Measurements from ENCODE around the gene CYFIP2.

CYFIP2 gene

DNA sequence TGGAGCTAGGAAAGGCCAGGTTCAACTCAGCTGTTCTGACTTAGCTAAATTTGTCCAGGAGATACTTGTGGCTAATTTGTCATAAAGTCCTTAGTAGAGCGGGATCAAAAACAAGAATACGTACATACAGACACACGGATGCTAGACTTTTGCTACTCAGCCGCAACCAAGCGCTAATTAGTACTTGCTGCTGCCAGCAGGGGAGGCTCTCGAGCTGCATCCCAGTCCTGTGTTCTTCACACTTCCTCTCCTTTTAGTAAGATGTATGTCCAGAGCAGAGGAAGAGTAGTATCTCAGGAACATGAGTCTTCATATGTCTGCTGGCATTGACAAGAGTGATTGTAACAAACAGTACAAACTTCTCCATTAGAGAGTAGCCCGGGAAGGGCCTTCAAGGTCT is 58.3 kb downstream of the CYFIP2 start:
- H3K4me3 ChIP-seq (ENCODE audit: low read length): no peak overlapping the region
- H3K36me3 ChIP-seq (ENCODE audit: control insufficient read depth, insufficient read depth, low read length): no peaks in the 10 kb centered on the region; the same call in 1 of the 2 replicates
- no peaks in the 10 kb centered on the region for H3K4me1 ChIP-seq (ENCODE audit: control insufficient read depth, insufficient read depth, low read length)
- H3K27ac ChIP-seq (ENCODE audit: low read length): no peak overlapping the region
- H3K27me3 ChIP-seq (ENCODE audit: control insufficient read depth, insufficient read depth, low read length): no peaks in the 10 kb centered on the region
- DNase-seq (ENCODE audit: low read depth, low spot score): no peak
- WGBS (ENCODE audit: insufficient coverage, insufficient read length): no CpG with 5 or more reads among the region's 7 CpGs
- no peaks in the 10 kb centered on the region for H3K9me3 ChIP-seq (ENCODE audit: control insufficient read depth, insufficient read depth, low read length)

DNA sequence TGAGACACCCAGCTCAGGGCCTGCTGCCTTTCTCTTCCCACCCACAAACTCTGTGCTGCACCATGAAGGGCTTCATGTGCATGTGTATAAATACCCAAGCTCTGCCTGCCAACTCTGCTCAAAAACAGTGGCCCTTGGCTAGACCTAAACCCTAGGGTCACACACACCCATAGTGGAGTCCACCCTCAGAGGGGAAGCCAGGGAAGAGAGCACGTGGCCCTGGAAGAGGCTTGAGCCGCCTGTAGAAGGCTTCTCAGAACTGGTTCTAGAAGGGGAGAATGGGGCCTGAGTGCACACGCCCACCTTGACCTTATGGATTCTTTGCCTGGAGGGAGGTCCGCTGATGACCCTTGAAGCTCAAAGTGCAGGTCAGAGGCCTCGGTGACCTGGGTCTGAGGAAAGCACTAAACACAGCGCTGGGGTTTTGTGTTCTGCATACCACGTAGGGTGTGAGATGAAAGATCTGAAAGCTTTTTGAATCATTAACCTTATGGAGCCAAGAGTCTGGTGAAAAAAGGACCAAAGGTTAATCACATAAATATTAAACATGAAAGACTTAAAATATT is 60.6 kb downstream of the CYFIP2 start:
- Histone ChIP-seq H3K4me3 (ENCODE audit: low read length) (no peak overlapping the region), H3K4me1 (ENCODE audit: control insufficient read depth, insufficient read depth, low read length) (no peaks in the 10 kb centered on the region), H3K27ac (ENCODE audit: low read length) (no peak overlapping the region), H3K36me3 (ENCODE audit: control insufficient read depth, insufficient read depth, low read length) (no peaks in the 10 kb centered on the region; the same call in 1 of the 2 replicates), H3K9me3 (ENCODE audit: control insufficient read depth, insufficient read depth, low read length) (no peaks in the 10 kb centered on the region), H3K27me3 (ENCODE audit: control insufficient read depth, insufficient read depth, low read length) (no peaks in the 10 kb centered on the region)
- DNase-seq (ENCODE audit: low read depth, low spot score): no peak
- WGBS (ENCODE audit: insufficient coverage, insufficient read length): no CpG with 5 or more reads among the region's 7 CpGs

GRCh38 chr5:157327771-157328170 is 61.8 kb downstream of the CYFIP2 start:
- H3K27me3 ChIP-seq (ENCODE audit: control insufficient read depth, insufficient read depth, low read length): no peaks in the 10 kb centered on the region
- no peak overlapping the region for H3K4me3 ChIP-seq (ENCODE audit: low read length)
- DNase-seq (ENCODE audit: low read depth, low spot score): no peak
- H3K9me3 ChIP-seq (ENCODE audit: control insufficient read depth, insufficient read depth, low read length): no peaks in the 10 kb centered on the region
- no CpG with 5 or more reads among the region's 3 CpGs for WGBS (ENCODE audit: insufficient coverage, insufficient read length)
- H3K4me1 ChIP-seq (ENCODE audit: control insufficient read depth, insufficient read depth, low read length): no peaks in the 10 kb centered on the region
- H3K36me3 ChIP-seq (ENCODE audit: control insufficient read depth, insufficient read depth, low read length): no peaks in the 10 kb centered on the region; the same call in 1 of the 2 replicates
- no peak overlapping the region for H3K27ac ChIP-seq (ENCODE audit: low read length)

GRCh38 chr5:157328277-157328912 is 62.5 kb downstream of the CYFIP2 start:
- no CpG with 5 or more reads among the region's 12 CpGs for WGBS (ENCODE audit: insufficient coverage, insufficient read length)

GRCh38 chr5:157331807-157332206 is 65.9 kb downstream of the CYFIP2 start:
- H3K4me3 ChIP-seq (ENCODE audit: low read length): no peak overlapping the region
- H3K27ac ChIP-seq (ENCODE audit: low read length): no peak overlapping the region
- H3K36me3 ChIP-seq (ENCODE audit: control insufficient read depth, insufficient read depth, low read length): no peaks in the 10 kb centered on the region; the same call in 1 of the 2 replicates
- WGBS (ENCODE audit: insufficient coverage, insufficient read length): no CpG with 5 or more reads among the region's 3 CpGs
- no peak for DNase-seq (ENCODE audit: low read depth, low spot score)
- H3K9me3 ChIP-seq (ENCODE audit: control insufficient read depth, insufficient read depth, low read length): no peaks in the 10 kb centered on the region
- no peaks in the 10 kb centered on the region for H3K4me1 ChIP-seq (ENCODE audit: control insufficient read depth, insufficient read depth, low read length)
- H3K27me3 ChIP-seq (ENCODE audit: control insufficient read depth, insufficient read depth, low read length): no peaks in the 10 kb centered on the region

More at GRCh38 chr5:157328277-157328912, 62.5 kb downstream of the CYFIP2 start:
- Histone ChIP-seq H3K4me1 (ENCODE audit: control insufficient read depth, insufficient read depth, low read length) (no peaks in the 10 kb centered on the region), H3K4me3 (ENCODE audit: low read length) (no peak overlapping the region), H3K27me3 (ENCODE audit: control insufficient read depth, insufficient read depth, low read length) (no peaks in the 10 kb centered on the region), H3K36me3 (ENCODE audit: control insufficient read depth, insufficient read depth, low read length) (no peaks in the 10 kb centered on the region; the same call in 1 of the 2 replicates), H3K9me3 (ENCODE audit: control insufficient read depth, insufficient read depth, low read length) (no peaks in the 10 kb centered on the region), H3K27ac (ENCODE audit: low read length) (no peak overlapping the region)
- DNase-seq (ENCODE audit: low read depth, low spot score): no peak

DNA sequence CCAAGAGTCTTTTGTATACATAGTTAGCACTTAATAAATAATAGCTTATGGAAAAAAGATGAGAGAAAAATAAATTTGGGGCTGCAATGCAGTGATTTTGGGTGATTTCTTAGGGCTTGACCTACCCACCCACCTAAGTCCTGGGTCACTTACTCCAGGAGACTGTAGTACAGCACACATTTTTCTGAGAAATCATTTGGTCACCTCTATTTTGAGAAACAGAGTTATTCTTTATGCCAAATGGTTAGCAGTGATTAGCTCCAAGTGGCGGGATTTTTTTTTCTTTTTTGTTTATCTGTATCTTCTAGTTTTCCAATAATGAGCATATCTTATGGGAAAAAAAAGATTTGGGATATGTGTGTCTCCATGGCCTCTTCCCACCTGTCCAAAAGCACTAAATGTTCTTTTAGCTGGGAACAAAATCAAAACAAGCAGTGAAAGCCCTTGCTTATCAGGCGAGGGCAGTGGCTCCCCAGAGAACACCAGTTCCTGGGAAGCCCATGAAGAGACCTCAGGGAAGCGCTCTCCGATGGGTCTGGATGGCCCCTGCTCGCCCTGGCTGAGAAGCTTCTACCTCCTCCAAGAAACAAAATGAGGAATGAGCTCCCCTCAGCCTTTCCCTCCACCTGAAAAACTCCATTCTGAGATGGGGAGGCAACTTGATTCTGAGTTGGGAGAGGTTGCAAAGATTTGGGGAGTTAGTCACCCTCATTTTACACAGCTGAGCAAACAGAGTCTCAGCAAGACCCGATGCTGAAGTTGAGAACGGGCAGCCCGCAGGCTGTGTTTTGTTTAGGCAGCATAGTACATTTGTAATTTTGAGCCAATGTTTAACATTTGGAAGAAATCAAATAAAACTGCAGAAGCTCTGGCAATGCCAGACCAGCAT is 69.9 kb downstream of the CYFIP2 start:
- Histone ChIP-seq H3K27ac (ENCODE audit: low read length) (no peak overlapping the region), H3K4me3 (ENCODE audit: low read length) (no peak overlapping the region), H3K27me3 (ENCODE audit: control insufficient read depth, insufficient read depth, low read length) (no peaks in the 10 kb centered on the region), H3K9me3 (ENCODE audit: control insufficient read depth, insufficient read depth, low read length) (no peaks in the 10 kb centered on the region), H3K36me3 (ENCODE audit: control insufficient read depth, insufficient read depth, low read length) (no peaks in the 10 kb centered on the region), H3K4me1 (ENCODE audit: control insufficient read depth, insufficient read depth, low read length) (no peaks in the 10 kb centered on the region)
- DNase-seq (ENCODE audit: low read depth, low spot score): no peak
- WGBS (ENCODE audit: insufficient coverage, insufficient read length): no CpG with 5 or more reads among the region's 8 CpGs

GRCh38 chr5:157336423-157336744 is 70.5 kb downstream of the CYFIP2 start:
- Histone ChIP-seq H3K4me3 (ENCODE audit: low read length) (no peak overlapping the region), H3K27me3 (ENCODE audit: control insufficient read depth, insufficient read depth, low read length) (no peaks in the 10 kb centered on the region), H3K9me3 (ENCODE audit: control insufficient read depth, insufficient read depth, low read length) (no peaks in the 10 kb centered on the region), H3K27ac (ENCODE audit: low read length) (no peak overlapping the region), H3K36me3 (ENCODE audit: control insufficient read depth, insufficient read depth, low read length) (no peaks in the 10 kb centered on the region), H3K4me1 (ENCODE audit: control insufficient read depth, insufficient read depth, low read length) (no peaks in the 10 kb centered on the region)
- WGBS (ENCODE audit: insufficient coverage, insufficient read length): no CpG with 5 or more reads among the region's 3 CpGs
- no peak for DNase-seq (ENCODE audit: low read depth, low spot score)

- Histone ChIP-seq H3K4me3 (ENCODE audit: low read length) (no peak overlapping the region), H3K36me3 (ENCODE audit: control insufficient read depth, insufficient read depth, low read length) (0 out of 2 replicates have a peak, but pooled peaks cover 3% of the 10 kb centered on the region), H3K27me3 (ENCODE audit: control insufficient read depth, insufficient read depth, low read length) (no peaks in the 10 kb centered on the region), H3K4me1 (ENCODE audit: control insufficient read depth, insufficient read depth, low read length) (no peaks in the 10 kb centered on the region), H3K9me3 (ENCODE audit: control insufficient read depth, insufficient read depth, low read length) (no peaks in the 10 kb centered on the region), H3K27ac (ENCODE audit: low read length) (no peak overlapping the region)
- DNase-seq (ENCODE audit: low read depth, low spot score): no peak
- WGBS (ENCODE audit: insufficient coverage, insufficient read length): no CpG with 5 or more reads among the region's 1 CpG
Measured at GRCh38 chr5:157339409-157339808, 73.5 kb downstream of the CYFIP2 start.

DNA sequence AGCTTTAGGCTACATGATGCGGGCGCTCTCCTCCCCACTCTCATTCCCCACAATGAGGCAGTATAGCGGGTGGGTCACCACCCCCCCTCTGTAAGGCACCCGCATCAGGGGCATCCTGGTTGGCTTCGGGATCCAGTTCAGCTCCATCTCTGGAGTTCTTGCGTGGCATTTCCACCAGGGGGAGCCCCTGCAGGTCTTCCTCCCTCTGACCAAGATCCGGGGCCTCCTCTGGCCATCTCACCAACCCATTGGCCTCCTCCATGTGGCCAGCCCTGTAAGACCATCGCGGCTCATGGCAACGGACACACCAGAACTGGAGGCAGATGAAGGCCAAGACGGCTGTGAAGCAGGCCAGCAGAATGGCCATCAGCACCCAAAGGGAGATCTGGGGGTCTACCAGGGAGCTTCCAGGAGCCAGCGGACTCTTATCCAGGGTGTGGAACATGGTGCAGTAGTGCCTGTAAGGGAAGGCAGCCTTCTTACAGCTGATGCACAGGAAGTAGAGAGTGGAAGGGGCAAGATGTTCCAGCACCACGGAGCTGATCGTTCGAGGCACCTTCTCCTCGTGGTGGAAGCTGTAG is 77.0 kb downstream of the CYFIP2 start:
- H3K36me3 ChIP-seq (ENCODE audit: control insufficient read depth, insufficient read depth, low read length): 0 out of 2 replicates have a peak, but pooled peaks cover 3% of the 10 kb centered on the region
- DNase-seq (ENCODE audit: low read depth, low spot score): no peak
- H3K27me3 ChIP-seq (ENCODE audit: control insufficient read depth, insufficient read depth, low read length): no peaks in the 10 kb centered on the region
- H3K9me3 ChIP-seq (ENCODE audit: control insufficient read depth, insufficient read depth, low read length): no peaks in the 10 kb centered on the region
- no peaks in the 10 kb centered on the region for H3K4me1 ChIP-seq (ENCODE audit: control insufficient read depth, insufficient read depth, low read length)
- H3K27ac ChIP-seq (ENCODE audit: low read length): no peak overlapping the region
- WGBS (ENCODE audit: insufficient coverage, insufficient read length): no CpG with 5 or more reads among the region's 16 CpGs
- H3K4me3 ChIP-seq (ENCODE audit: low read length): no peak overlapping the region

Data from iPS DF 6.9 (cell line).